ENCODE data around the gene AASS. TPM values are rescaled to one million over a fixed set of nuclear protein-coding genes. Genes with fewer than 3 reads are reported as not detected.

Gene AASS
- total RNA-seq, 1 experiment from 2014 or later = 11.3 TPM

DNA sequence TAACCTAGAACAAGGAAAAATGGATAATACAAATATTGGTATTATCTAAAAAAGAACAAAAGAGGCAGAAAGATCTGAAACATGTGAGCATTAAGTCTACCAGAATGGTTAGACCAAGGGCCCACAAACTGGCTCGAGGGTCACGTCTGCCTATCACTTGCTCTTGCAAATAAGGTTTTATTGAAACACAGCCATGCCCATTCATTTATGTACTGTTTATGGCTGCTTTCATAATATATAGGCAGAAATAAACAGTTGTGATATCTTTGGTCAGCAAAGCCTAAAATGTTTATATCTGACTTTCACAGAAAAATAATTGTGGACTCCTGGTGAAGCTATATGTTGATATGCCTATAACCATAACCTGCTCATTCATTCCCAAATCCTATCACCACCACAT is 71.8 kb downstream of the AASS start:
- BruUV-seq (replicated peaks) = no TSS peak
- Mint-ChIP-seq H3K4me1 (ENCODE audit: low read depth, unreplicated experiment) (no peaks in the 10 kb centered on the region), H3K36me3 (ENCODE audit: insufficient read depth, unreplicated experiment) (no peaks in the 10 kb centered on the region), H3K4me3 (ENCODE audit: unreplicated experiment) (no peak overlapping the region), H3K27me3 (ENCODE audit: insufficient read depth, unreplicated experiment) (no peaks in the 10 kb centered on the region), H3K27ac (ENCODE audit: unreplicated experiment) (no peak overlapping the region), H3K9me3 (ENCODE audit: unreplicated experiment) (peaks cover 9% of the 10 kb centered on the region)
- no peaks in the 10 kb centered on the region for H3K27me3 ChIP-seq (replicated peaks; ENCODE audit: control insufficient read depth, insufficient read depth, low read length)
- H3K4me3 ChIP-seq (ENCODE audit: low read depth, low read length) = no peak overlapping the region
- TF ChIP-seq, protein P1, sequence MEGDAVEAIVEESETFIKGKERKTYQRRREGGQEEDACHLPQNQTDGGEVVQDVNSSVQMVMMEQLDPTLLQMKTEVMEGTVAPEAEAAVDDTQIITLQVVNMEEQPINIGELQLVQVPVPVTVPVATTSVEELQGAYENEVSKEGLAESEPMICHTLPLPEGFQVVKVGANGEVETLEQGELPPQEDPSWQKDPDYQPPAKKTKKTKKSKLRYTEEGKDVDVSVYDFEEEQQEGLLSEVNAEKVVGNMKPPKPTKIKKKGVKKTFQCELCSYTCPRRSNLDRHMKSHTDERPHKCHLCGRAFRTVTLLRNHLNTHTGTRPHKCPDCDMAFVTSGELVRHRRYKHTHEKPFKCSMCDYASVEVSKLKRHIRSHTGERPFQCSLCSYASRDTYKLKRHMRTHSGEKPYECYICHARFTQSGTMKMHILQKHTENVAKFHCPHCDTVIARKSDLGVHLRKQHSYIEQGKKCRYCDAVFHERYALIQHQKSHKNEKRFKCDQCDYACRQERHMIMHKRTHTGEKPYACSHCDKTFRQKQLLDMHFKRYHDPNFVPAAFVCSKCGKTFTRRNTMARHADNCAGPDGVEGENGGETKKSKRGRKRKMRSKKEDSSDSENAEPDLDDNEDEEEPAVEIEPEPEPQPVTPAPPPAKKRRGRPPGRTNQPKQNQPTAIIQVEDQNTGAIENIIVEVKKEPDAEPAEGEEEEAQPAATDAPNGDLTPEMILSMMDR (IDR thresholded peaks at IDR 0.05; ENCODE audit: insufficient read depth in 1 of 2, low read depth in 1 of 2, low read length in 1 of 2, severe bottlenecking in 1 of 2, unreplicated experiment in 1 of 2) = no peak
- intact Hi-C loops (cut with micrococcal nuclease; ENCODE audit: unreplicated experiment) = no loop called here
- CTCF ChIA-PET = no interaction called here
- H3K36me3 ChIP-seq (ENCODE audit: control insufficient read depth, insufficient read depth, low read length) = no peaks in the 10 kb centered on the region
- no peak for DNase-seq
- no peaks in the 10 kb centered on the region; the same call in 1 of the 2 replicates for H3K9me3 ChIP-seq
- H3K4me1 ChIP-seq = no peaks in the 10 kb centered on the region
- POLR2A ChIA-PET = no interaction called here

DNA sequence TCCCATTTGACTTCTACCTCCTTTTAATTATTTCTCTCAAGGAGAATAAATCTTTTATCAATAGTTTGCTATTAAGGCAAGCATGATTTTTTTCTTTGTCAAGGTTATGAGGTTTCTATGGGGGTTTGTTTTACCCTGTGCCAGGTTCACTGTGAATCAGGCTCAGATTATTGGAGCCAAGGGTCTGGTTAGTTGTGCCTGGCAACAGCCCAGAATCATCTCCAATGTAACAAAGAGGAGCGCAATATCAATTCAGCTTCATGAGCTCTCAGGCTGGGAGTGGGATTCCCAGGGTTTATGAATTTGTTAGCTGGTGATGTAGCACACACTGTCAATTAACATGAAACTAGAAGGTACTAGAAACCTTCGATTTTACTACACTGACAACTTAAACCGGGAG is 73.2 kb downstream of the AASS start:
- Histone ChIP-seq H3K9me3 (no peaks in the 10 kb centered on the region; the same call in 1 of the 2 replicates), H3K4me1 (no peaks in the 10 kb centered on the region), H3K27me3 (replicated peaks; ENCODE audit: control insufficient read depth, insufficient read depth, low read length) (no peaks in the 10 kb centered on the region), H3K36me3 (ENCODE audit: control insufficient read depth, insufficient read depth, low read length) (no peaks in the 10 kb centered on the region), H3K4me3 (ENCODE audit: low read depth, low read length) (no peak overlapping the region)
- Mint-ChIP-seq H3K9me3 (ENCODE audit: unreplicated experiment) (peaks cover 9% of the 10 kb centered on the region), H3K4me1 (ENCODE audit: low read depth, unreplicated experiment) (no peaks in the 10 kb centered on the region), H3K4me3 (ENCODE audit: unreplicated experiment) (no peak overlapping the region), H3K27me3 (ENCODE audit: insufficient read depth, unreplicated experiment) (no peaks in the 10 kb centered on the region), H3K36me3 (ENCODE audit: insufficient read depth, unreplicated experiment) (no peaks in the 10 kb centered on the region), H3K27ac (ENCODE audit: unreplicated experiment) (no peak overlapping the region)
- no peak for DNase-seq
- CTCF ChIA-PET = no interaction called here
- intact Hi-C loops (cut with micrococcal nuclease; ENCODE audit: unreplicated experiment) = no loop called here
- POLR2A ChIA-PET = no interaction called here
- TF ChIP-seq, protein P1 (IDR thresholded peaks at IDR 0.05; ENCODE audit: insufficient read depth in 1 of 2, low read depth in 1 of 2, low read length in 1 of 2, severe bottlenecking in 1 of 2, unreplicated experiment in 1 of 2) = no peak
- no TSS peak for BruUV-seq (replicated peaks)

DNA sequence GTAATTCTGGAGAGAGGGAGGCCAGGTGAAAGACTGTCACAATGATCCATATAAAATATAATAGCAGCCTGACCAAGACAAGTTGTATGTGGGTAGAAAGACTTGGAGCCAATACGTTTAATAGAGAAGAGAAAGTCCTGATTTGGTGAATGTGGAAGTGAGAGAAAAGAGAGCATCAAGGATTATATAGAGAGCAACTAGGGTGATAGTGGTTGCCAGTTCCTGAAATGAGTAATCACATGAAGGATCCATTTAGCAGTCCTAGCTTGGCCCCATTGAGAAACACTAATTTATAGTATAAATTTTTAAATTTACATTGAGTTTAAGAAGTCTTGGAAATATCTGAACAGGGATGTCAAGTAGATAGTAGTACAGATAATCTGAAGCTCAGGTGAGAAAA is 74.0 kb downstream of the AASS start:
- no TSS peak for BruUV-seq (replicated peaks)
- Mint-ChIP-seq H3K27ac (ENCODE audit: unreplicated experiment) (no peak overlapping the region), H3K4me3 (ENCODE audit: unreplicated experiment) (no peak overlapping the region), H3K4me1 (ENCODE audit: low read depth, unreplicated experiment) (no peaks in the 10 kb centered on the region), H3K36me3 (ENCODE audit: insufficient read depth, unreplicated experiment) (no peaks in the 10 kb centered on the region), H3K9me3 (ENCODE audit: unreplicated experiment) (peaks cover 3% of the 10 kb centered on the region), H3K27me3 (ENCODE audit: insufficient read depth, unreplicated experiment) (no peaks in the 10 kb centered on the region)
- ChIA-PET POLR2A (no interaction called here), CTCF (no interaction called here)
- Histone ChIP-seq H3K4me3 (ENCODE audit: low read depth, low read length) (no peak overlapping the region), H3K4me1 (no peaks in the 10 kb centered on the region), H3K36me3 (ENCODE audit: control insufficient read depth, insufficient read depth, low read length) (no peaks in the 10 kb centered on the region), H3K9me3 (no peaks in the 10 kb centered on the region; the same call in 1 of the 2 replicates), H3K27me3 (replicated peaks; ENCODE audit: control insufficient read depth, insufficient read depth, low read length) (no peaks in the 10 kb centered on the region)
- TF ChIP-seq, protein P1 (IDR thresholded peaks at IDR 0.05; ENCODE audit: insufficient read depth in 1 of 2, low read depth in 1 of 2, low read length in 1 of 2, severe bottlenecking in 1 of 2, unreplicated experiment in 1 of 2) = no peak
- DNase-seq = no peak
- intact Hi-C loops (cut with micrococcal nuclease; ENCODE audit: unreplicated experiment) = no loop called here
